ENCODE data around the gene CENPE.

CENPE gene

DNA sequence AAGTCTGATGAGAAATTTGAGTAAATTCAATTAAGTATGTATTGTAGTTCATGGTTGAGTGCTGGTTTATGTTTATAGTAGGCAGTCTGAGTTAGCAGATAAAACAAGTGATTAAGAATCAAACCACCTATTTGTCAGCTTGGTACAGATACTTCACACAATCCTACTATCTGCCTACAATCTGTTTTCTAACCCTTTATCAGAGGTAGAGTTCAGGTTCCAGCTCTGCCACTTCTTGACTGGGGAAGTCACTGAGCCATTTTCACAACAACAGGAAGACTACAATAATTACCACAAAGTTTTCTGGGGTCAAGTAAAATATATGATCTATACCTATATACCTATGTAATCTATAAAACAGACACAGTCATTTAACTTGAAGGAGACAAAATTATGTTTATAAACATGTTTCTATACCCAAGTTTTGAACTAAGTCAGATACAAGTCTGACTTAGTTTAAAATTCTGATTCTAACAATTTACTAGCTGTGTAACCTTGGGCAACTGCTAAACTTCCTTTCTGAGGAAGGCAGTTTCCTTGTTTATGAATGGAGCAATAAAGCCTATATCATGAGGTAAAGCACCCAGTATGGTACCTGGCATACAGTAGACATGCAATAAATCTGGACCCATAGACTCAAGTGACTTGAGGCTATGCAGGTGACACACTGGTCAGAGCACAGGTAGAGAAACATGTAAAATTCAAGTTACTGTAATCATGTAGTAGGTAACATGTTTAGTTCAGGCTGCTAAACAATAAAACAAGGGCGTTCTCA lies 61.3 kb downstream of the CENPE start:
- peak; percentile 1 to 43 for DNase-seq

DNA sequence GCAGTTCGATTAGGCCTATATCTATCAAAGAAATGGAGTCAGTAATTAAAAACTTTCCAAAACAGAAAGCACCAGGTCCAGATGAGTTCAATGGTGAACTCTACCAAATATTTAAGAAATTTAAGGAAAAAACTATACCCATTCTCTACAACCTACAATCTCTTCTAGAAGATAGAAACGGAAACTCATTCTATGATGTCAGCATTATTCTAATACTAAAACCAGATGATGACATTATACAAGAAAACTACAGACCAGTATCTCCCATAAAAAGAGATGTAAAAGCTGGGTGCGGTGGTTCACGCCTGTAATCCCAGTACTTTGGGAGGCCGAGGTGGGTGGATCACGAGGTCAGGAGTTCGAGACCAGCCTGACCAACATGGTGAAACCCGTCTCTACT lies 69.0 kb downstream of the CENPE start:
- no peak for DNase-seq

DNA sequence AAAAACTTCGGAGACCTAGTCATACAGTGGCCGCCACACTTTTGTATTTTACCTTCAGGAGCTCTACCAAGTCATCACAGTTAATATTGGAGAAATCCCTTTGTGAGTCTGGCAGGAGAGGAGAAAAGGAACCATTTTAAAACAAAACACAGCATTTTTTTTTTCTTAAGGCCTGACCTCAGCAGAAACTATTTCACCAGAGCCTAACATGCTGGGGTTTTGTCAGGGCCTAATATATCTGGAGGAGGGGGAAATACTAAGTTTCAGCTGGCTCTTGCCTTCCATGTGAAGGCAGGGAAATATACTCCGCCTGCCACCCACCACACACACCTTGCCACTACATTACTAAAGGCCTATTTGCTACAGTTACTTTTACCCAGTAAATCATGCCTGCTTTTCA lies 72.0 kb downstream of the CENPE start:
- no peak for DNase-seq

DNA sequence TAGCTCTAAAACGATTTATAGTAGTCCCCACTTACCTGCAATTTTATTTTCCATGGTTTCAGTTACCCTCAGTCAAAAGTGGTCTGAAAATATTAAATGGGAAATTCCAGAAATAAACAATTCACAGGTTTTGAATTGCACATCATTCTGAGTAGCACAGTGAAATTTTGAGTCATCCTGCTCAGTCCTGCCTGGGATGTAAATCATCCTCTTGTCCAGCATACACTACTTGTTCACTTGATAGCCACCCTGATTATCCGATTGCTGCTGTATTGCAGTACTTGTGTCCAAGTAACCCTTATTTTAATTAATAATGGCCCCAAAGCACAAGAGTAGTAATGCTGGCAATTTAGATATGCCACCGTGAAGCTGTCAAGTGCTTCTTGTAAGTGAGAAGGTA lies 75.0 kb downstream of the CENPE start:
- no peak for DNase-seq

DNA sequence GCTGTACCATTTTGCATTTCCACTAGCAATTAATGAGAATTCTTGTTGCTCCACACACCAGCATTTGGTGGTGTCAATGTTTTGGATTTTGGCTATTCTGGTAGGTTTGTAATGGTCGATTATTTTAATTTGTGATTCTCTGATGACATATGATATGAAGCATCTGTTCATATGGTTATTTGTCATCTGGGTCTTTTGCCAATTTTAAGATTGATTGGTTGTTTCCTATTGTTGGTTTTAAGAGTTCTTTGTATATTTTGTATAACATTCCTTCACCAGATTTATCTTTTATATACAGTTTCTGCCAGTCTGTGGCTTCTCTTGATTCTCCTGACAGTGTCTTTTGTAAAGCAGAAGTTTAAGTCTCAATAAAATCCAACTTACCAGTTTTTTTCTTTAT lies 80.0 kb downstream of the CENPE start:
- no peak for DNase-seq

DNA sequence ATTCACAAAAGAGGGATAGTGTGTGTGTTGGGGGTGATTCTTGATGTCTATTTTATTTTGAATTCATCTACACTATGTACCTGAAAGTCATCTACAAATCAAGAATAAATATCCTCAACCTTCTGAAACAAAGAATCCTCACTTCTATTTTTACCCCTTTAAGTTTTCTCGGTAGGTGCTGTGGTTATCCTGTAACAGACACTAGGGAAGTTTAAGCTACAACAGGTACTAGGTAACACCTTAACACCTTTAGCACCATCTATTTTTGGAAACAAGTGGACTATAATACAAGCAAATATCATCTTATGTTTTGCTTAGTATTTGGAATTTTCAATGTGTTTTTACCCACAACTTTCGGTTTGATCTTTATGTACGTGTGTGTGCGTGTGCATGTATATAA lies 86.5 kb downstream of the CENPE start:
- DNase-seq: no peak

DNA sequence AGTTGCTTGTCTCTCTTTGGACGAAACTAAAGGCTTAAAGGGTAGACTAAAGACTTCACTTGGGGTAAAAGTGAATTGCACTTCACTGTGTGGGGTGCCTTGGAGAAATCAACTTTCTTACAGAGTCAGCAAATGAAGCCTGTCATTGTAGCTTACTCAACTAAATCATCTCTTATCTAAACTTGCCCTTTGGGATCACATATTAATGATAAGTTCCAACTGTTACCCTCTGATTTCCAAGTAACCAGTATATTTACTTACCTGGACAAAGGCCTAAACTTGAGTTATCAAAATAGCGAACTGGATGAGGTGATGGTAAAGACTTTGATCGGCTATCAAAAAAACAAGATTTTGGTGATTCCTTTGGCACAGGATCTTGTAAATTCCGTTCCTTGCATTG lies 89.6 kb downstream of the CENPE start:
- DNase-seq: no peak

DNA sequence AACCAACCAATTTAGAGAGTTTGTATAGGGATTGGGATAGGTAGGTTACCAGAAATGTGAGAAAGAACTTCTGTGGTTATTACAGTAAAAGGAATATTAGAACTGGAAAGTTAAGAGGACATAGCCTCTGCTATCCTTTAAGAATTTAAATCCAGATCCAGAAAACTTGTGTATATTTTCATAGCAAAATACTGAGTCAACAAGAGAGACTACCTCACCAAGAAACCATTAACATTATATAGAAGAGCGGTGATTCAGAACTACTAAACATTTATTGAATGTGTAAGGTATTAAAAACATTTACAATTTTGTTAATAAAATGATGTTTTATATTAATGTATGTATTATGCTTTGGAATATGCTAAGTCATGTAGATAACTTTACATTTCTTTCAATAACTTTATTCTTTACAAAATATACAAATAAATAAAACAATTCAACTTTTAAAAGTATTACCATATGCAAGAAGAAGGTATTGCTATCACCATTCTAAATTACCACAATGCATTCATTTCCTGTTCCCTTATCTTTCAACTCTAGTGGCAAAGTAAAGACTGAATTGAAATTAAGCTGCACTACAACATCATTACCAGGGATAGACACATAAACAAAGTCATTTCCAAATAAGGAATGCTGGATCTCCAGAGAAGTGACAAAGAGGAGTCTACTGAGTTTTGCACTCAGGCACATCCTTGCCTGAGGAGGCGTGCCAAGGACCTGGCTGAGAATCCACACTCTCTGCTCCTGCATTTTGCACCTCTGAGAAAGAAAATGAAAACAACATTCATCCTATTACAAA lies 92.4 kb downstream of the CENPE start:
- DNase-seq: no peak

DNA sequence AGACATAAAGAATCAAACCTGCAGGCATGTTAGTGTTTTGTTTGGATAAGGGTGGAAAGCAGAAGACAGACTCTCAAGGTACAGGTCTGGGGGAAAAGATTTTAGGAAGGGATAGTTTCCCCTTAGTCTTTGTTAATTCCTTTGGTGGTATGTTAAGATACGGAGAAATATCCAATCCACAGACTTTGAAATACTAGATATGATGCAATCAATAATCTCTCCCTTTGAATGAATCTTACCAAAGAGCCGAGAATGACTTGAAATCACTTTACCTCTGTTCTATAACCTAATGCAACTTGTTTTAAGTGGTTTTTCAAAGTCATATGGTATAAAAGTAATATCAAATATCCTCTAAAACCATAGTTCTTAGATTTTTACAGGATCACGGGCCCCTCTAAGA lies 93.3 kb downstream of the CENPE start:
- DNase-seq: no peak

DNA sequence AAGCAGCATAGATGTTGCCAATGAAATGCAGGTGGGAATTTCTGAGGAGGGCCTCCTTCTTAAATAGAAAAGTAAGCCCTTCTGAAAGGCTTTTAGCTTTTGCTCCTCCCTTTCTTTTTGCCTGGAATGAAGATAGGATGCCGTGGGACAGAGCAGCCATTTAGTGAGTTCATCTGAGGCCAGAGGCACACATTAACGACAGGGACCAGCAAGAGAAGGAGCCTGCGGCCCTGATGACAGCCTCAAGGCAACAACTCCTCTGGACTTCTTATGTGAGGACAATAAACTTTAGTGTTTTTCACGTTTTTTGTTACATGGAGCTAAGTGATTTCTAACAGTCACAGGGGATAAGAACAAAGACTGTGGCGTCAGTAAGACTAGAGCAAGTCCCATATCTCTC lies 97.5 kb downstream of the CENPE start:
- no peak for DNase-seq

DNA sequence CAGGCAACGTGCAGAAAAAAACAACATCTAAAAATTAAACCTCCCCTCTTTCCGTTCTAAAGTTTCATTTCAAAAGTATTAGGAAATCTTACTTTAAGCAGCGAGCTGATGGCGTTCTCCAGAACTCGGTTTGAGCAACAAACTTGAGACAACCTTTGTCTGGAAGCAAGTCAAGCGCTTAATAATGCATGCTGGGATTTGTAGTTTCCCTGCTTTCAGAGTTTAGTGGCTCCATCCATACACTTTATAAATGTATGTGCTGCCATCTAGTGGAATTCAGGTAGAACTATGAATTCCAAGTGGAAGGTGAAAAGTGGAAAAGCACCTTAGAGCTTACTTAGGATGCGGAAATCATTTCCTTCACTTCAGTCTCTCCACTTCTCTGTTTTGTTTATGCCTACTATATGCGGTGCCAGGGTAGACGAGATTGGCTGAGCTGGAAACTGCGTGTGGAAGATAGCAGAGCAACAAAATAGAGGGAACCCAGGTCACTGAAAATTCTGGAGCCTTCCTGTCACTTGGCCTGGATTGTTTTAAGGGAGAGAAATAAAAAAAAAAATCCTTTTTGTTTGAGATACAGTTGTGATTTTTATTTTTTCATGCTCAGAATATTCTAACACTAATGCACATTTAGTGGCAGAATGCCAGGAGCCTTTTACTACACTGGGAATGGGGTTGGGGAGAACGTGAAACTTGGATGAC lies 98.3 kb downstream of the CENPE start, which contains the start of gene BDH2:
Gene BDH2 (minus strand): TSS at position 144 of the 702 bp plus-strand sequence. CDS start 3,580 bp downstream, outside the sequence.
- DNase-seq: peak; percentile 92 to 95

DNA sequence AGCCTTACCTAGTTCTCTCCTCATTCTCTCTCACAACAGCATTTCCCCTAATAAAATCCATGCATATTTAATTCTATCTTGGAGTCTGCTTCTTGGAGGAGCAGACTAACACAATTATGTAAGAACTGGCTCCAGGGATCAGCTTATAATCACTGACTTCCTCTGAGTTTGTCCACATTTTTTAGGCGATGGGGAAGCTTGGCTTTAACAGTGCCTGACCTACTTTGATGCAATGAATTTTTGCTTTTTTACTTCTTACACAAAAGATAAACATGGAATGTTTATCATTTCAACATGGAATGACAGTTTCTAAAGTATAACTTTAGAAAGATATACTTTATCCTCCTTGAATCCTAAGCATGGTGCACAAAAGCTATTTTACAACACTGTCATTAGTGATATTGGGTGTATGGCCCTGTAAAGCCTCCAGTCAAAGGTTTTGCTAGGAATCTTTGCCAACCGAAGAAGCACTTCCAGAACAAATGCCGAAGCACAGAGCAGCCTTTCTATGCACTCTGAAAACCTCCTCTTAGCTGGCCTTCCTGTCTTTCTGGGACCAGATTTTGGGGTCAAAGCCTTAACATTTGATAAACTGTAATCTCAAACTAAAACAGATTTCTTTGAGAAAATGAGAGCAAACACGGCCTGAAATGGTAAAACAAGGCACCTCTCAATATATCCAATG lies 99.2 kb downstream of the CENPE start:
- peak; percentile 21 to 23 for DNase-seq

DNA sequence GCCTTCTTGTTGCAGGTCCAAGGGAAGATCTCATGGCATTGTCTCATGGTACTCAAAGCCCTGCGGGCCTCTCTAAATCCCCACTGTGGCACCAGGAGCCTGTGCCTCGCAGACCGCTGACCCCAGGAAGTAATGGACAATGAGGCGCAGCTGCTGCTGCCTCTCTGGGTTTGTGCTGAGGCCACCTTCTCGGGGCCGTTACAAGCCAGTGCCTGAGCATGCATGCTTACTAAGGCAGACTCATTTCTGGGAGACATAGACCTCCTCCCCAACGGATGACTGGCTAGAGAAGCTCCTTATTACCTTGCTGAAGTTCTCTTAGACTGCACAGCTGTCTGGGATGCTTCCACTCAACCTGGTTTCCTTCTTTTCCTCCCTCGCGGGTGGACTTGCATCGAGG lies 99.8 kb downstream of the CENPE start:
- no peak for DNase-seq

DNA sequence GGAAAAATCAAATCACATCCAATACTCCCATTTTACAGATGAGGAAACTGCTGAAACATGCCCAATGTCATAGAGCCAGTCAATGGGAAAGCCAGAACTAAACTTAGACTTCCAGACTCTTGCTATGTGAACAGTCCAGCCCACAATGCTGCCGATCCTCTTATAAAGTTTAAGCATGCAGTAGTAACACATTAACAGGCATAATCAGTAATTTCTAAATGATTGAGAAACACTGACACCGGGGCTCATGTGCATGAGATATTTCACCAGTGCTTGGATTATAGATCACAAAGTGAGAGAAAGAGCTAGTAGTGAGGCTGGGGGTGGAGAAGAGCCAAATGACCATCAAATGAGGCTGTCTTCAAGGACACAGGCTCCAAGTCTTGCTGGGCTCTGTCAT lies 101.0 kb downstream of the CENPE start:
- no peak for DNase-seq

DNA sequence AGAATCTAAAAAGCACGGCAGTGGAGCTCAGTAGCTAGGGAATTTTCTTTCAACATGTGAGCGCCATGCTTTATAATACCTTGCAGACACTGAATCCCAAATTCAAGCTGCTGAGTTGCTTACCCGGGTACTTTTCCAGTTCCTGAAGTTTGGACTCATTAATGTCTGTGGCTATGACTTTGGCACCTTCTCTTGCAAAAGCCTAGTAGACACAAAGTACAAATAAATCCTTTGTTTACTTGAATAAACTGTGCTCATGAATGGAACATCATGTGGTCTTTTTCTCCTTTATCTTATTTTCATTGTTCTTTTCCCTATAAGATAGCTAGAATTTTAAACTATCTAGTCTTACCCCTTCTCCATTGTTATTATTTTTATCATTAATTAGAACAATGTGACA lies 103.1 kb downstream of the CENPE start:
- no peak for DNase-seq

DNA sequence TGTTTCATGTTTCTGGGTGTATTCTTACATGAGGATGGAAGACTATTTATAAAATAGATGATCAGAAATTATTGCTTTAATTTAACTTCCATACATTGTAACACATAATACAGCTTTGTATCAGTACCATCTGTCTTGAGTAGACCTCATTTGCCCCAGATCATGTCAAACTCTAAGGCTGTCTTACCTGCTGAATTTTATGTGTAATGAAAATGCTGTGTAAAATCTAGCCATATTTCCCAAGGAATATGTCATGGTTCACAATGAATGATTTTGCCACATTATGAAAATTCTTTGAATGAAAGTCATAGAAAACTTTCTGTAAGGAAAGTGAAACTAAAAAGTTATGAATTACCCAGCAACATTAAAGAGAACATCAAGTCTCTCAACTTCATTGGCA lies 105.9 kb downstream of the CENPE start:
- no peak for DNase-seq

DNA sequence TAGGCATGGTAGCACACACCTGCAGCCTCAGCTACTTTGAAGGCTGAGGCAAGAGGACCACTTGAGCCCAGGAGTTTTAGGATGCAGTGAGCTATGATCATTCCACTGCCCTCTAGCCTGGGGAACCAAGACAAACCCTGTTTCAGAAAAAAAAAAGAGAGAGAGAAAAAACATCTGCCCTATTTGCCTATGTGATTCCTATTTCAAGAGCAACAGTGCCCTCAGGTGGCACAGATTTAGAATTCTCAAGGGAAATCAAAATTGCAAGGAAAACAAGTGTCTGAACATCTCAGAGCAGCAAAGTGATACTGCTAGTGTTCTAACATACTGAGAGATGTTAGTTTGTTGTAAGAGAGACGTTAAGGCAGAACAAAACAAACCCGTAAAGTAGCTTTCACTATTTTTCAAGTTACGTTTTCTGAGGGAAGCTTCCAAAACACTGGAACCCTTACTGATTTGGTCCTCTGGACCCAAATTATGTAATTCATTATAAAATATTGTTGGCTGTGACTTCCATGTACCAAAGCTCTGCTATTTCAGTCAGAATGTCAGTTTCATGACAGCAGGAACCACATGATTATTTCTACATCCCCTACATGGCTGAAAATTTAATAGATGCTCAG lies 106.4 kb downstream of the CENPE start:
- DNase-seq: peak; percentile 48 to 61

DNA sequence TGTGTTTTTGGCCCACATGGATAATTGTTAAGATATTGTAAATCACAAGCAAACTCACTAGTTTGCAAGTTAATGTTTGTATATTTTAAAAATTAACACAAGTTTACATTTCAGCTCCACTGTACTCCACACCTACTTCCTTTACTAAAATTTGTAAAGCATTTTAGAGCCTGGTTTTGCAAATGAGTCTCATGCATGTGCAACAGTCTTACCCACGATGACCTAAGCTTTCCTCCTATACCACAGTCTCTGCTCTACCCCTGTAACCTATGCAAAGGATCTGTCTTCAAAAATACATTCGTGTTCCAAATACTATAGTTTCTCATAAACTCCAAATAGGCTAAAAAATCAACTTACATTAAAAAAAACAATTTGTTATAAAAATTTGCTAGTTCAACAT lies 108.7 kb downstream of the CENPE start:
- no peak for DNase-seq

DNA sequence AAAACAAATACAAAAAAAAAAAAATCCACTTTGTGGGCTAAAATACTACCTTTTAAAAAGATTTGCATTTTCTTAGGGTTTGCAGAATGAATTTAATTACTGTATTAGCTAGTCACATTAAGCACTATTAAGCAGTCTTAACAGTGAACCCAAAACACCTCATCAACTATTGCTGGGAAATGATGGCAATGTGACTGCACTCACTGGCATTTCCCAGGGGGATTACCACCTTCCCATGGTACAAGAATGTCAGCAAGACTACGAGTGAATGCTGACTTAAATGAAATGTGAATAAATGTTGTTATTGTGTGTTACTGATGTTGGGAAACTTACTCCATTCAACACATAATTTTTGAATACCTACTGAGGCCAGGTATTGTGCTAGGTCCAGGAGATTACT lies 111.6 kb downstream of the CENPE start:
- no peak for DNase-seq

DNA sequence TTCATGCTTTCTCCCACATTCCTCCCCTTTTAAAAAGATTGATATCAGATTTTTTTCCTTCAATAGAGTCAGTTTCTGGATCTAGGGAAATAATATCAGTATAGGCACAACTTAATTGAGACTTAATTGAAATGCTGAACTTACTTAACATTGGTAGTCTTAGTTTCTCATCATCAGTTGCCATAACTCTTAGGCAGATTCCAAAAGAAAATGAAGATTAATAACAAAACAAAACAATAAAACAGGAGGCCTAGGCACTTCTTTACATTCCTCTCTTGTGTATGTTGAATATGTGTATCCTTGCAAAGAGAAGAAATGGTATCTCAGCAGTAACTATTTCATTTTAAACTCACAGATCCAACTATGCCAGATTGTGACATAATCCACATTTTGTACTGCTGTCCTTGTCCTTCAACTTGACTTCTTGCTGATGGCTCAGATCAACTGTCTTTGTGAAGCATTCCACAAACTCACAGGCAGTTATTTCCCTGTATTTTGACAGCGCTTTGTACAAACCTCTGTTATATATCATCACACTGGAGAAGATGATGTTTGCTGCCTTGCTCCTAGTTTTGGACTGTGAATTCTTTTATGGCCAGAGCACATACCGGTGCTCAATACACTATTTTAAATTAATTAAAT lies 112.5 kb downstream of the CENPE start:
- DNase-seq: no peak

DNA sequence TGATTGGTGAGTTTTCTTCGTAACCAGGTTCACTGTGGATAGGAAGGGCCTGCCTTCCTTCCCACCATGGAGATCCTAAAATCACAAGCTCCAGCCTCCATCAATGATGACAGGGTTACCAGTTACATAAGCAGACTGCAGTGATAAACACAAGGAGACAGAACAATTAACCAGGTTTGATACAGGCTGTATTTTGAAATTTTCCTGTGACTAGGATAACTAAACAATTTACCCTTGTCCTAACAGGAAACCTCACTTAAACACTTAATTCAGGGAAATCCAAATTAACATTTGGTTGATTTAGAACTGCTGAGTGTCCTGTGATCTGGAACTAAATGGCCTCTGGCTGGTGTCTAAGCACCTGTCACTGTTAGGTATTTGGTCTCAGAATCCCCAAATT lies 118.5 kb downstream of the CENPE start:
- no peak for DNase-seq
